Caco-2 (cell line): ENCODE data around the gene CHMP3. TPM values are rescaled to one million over a fixed set of nuclear protein-coding genes. Genes with fewer than 3 reads are reported as not detected.

Experiments used
- BruUV-seq: library from RNA; stranded (reverse); fragments of 400-500 nt; replicated peaks from 2 replicates; lab custom pipeline; 2021; lab: Mats Ljungman, UMichigan
- CTCF ChIA-PET: fragments of 300-600 bp; sonication (Branson Sonifier 250); formaldehyde crosslinking; loops from one replicate; lab custom pipeline; 2022; ENCODE audit warnings: antibody characterized with exemption; lab: Charles Lee
- POLR2A ChIA-PET: fragments of 300-600 bp; sonication (Branson Sonifier 250); formaldehyde crosslinking; loops from one replicate; lab custom pipeline; 2022; ENCODE audit warnings: antibody characterized with exemption; lab: Charles Lee
- DNase-seq, 2 experiments: peaks; one replicate each; pipeline versions ENCODE4 v3.0.0 to v3.0.0-alpha.2; 2020 to 2022
- H3K27me3 ChIP-seq: replicated peaks from 2 replicates; pipeline ENCODE4 v1.6.0; 2011; ENCODE audit warnings: low read length; ENCODE audit not compliant: control insufficient read depth, insufficient read depth
- H3K36me3 ChIP-seq: 2 replicates; pipeline ENCODE4 v1.5.1; 2011; ENCODE audit warnings: low read length; ENCODE audit not compliant: control insufficient read depth, insufficient read depth
- H3K4me1 ChIP-seq: fragments of 250-450 bp; sonication (Bioruptor Pico); 2 replicates; pipeline ENCODE4 v1.5.1; 2020; ENCODE audit warnings: mild to moderate bottlenecking
- H3K4me3 ChIP-seq: 2 replicates; pipeline ENCODE4 v1.5.1; 2011; ENCODE audit warnings: low read depth, mild to moderate bottlenecking, control low read depth, low read length
- H3K9me3 ChIP-seq: fragments of 250-450 bp; sonication (Bioruptor Pico); 2 replicates; pipeline ENCODE4 v1.5.1; 2020; ENCODE audit warnings: mild to moderate bottlenecking, moderate library complexity
- H3K27ac Mint-ChIP-seq: one replicate; pipeline ENCODE4 v1.8.0; 2022; ENCODE audit warnings: mixed read lengths; ENCODE audit not compliant: unreplicated experiment
- H3K27me3 Mint-ChIP-seq: one replicate; pipeline ENCODE4 v1.8.0; 2022; ENCODE audit warnings: mixed read lengths; ENCODE audit not compliant: insufficient read depth, unreplicated experiment
- H3K36me3 Mint-ChIP-seq: one replicate; pipeline ENCODE4 v1.8.0; 2022; ENCODE audit warnings: mild to moderate bottlenecking, mixed read lengths; ENCODE audit not compliant: insufficient read depth, unreplicated experiment
- H3K4me1 Mint-ChIP-seq: one replicate; pipeline ENCODE4 v1.8.0; 2022; ENCODE audit warnings: low read depth, mixed read lengths; ENCODE audit not compliant: unreplicated experiment
- H3K4me3 Mint-ChIP-seq: one replicate; pipeline ENCODE4 v1.8.0; 2022; ENCODE audit warnings: mild to moderate bottlenecking, moderate library complexity, mixed read lengths; ENCODE audit not compliant: unreplicated experiment
- H3K9me3 Mint-ChIP-seq: one replicate; pipeline ENCODE4 v1.8.0; 2022; ENCODE audit warnings: mixed read lengths; ENCODE audit not compliant: unreplicated experiment
- intact Hi-C: fragments of 100-400 bp; cut with micrococcal nuclease; formaldehyde crosslinking; loops from one replicate; pipeline ENCODE4 v1.10.0; 2022; ENCODE audit not compliant: unreplicated experiment
- total RNA-seq: library from RNA; stranded (reverse); gene quantifications from 2 replicates; pipeline ENCODE4 v1.2.3, GENCODE V29; 2022
- TF ChIP-seq, protein P1 (sequence below), 2 experiments: fragments of 200-600 bp in 1 of 2; IDR thresholded peaks; 1 replicate in 1 of 2; 2 replicates in 1 of 2; pipeline versions ENCODE4 v1.5.1 to v1.8.0; 2011 to 2022; ENCODE audit warnings: antibody characterized with exemption in 1 of 2, control low read depth in 1 of 2, inconsistent platforms in 1 of 2, low read depth in 1 of 2, low read length in 1 of 2, mild to moderate bottlenecking in 1 of 2, moderate library complexity in 1 of 2; ENCODE audit not compliant: insufficient read depth in 1 of 2, severe bottlenecking in 1 of 2, unreplicated experiment in 1 of 2

CHMP3 gene
- total RNA-seq, 1 experiment from 2014 or later, result 93.5 TPM

DNA sequence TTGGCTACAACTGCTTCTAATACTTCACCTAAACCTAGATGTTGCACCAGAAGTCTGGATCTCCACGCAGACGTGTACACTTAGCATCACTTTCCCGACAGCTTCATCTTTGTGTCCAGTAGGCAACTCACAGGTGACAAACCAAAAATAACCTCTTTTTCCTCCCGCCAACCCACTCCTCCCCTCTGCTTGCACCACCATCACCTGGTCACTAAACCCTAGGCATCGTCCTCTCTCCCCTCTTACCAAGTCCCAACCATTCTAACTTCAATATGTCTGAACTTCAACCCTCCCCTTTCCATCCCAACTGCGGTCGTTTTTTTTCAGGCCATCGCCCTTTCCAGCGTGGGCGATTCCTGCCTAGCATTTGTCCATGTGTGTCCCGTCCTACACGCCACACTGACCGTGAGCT is 413 bp upstream of the CHMP3 start:
- POLR2A ChIA-PET, result interaction anchor here (2.1 kb wide), 1 partner anchor 123 kb away, joined by 6 read pairs; the partner anchor contains the start of gene KDM3A
- H3K4me3 Mint-ChIP-seq, result peak overlapping the region; percentile 97
- CTCF ChIA-PET, result no interaction called here

DNA sequence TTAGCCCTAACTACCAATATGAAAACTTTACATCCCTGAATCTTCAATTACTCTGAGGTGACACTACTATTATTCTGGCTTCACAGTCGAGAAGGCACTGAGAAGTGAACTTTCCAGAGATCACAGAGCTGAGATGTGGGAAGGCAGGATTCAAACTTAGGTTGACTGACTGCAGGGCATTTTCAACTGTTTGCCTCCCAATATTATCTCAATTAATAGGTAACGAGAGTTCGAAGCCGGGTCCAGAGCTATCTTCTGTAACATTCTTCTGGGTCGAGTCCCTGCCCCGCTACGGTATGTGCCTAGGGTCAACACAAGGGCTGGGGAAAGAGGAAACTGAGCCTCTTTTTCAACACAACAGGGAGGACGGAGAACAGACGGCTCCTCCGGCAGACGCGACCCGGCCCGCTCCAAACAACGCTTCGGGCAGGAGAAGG is 740 bp downstream of the CHMP3 start:
- H3K9me3 Mint-ChIP-seq, result peaks cover 9% of the 10 kb centered on the region
- H3K4me3 Mint-ChIP-seq, result peak overlapping the region; percentile 97
- Histone ChIP-seq H3K36me3 (peaks cover 2% of the 10 kb centered on the region; the same call in 1 of the 2 replicates), H3K4me3 (peak overlapping the region; percentile 81), H3K27me3 (no peaks in the 10 kb centered on the region), H3K9me3 (peaks cover 6% of the 10 kb centered on the region; the same call in 1 of the 2 replicates), H3K4me1 (peaks cover 13% of the 10 kb centered on the region)
- no peaks in the 10 kb centered on the region for H3K27me3 Mint-ChIP-seq
- no peak for DNase-seq
- no TSS peak for BruUV-seq
- peaks cover 26% of the 10 kb centered on the region for H3K36me3 Mint-ChIP-seq
- TF ChIP-seq, protein P1, sequence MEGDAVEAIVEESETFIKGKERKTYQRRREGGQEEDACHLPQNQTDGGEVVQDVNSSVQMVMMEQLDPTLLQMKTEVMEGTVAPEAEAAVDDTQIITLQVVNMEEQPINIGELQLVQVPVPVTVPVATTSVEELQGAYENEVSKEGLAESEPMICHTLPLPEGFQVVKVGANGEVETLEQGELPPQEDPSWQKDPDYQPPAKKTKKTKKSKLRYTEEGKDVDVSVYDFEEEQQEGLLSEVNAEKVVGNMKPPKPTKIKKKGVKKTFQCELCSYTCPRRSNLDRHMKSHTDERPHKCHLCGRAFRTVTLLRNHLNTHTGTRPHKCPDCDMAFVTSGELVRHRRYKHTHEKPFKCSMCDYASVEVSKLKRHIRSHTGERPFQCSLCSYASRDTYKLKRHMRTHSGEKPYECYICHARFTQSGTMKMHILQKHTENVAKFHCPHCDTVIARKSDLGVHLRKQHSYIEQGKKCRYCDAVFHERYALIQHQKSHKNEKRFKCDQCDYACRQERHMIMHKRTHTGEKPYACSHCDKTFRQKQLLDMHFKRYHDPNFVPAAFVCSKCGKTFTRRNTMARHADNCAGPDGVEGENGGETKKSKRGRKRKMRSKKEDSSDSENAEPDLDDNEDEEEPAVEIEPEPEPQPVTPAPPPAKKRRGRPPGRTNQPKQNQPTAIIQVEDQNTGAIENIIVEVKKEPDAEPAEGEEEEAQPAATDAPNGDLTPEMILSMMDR (IDR thresholded peaks at IDR 0.05; ENCODE audit: insufficient read depth in 1 of 2, low read depth in 1 of 2, low read length in 1 of 2, severe bottlenecking in 1 of 2, unreplicated experiment in 1 of 2), result no peak
- ChIA-PET POLR2A (interaction anchor here (0.9 to 2.1 kb wide), 2 partner anchors 54 to 121 kb away, joined by 3 to 6 read pairs; partner anchors contain the start of gene KDM3A), CTCF (no interaction called here)
- H3K4me1 Mint-ChIP-seq, result peaks cover 16% of the 10 kb centered on the region
- peak overlapping the region; percentile 98 for H3K27ac Mint-ChIP-seq
- intact Hi-C loops, result loop anchor here (2.0 to 5.0 kb wide), 2 partner anchors 60 to 110 kb away; partner anchors contain the start of gene RNF103

More for the DNA sequence above, 413 bp upstream of the CHMP3 start:
- no peaks in the 10 kb centered on the region for H3K9me3 ChIP-seq
- H3K4me1 ChIP-seq, result peaks cover 13% of the 10 kb centered on the region
- intact Hi-C loops, result loop anchor here (1.0 to 5.0 kb wide), 3 partner anchors 59 to 122 kb away; partner anchors contain the start of genes KDM3A and RNF103
- Mint-ChIP-seq H3K27me3 (no peaks in the 10 kb centered on the region), H3K9me3 (peaks cover 9% of the 10 kb centered on the region), H3K36me3 (peaks cover 26% of the 10 kb centered on the region), H3K27ac (peak overlapping the region; percentile 98), H3K4me1 (peaks cover 16% of the 10 kb centered on the region)
- DNase-seq, result no peak
- H3K4me3 ChIP-seq, result peak overlapping the region; percentile 81
- H3K27me3 ChIP-seq, result no peaks in the 10 kb centered on the region
- TF ChIP-seq, protein P1 (IDR thresholded peaks at IDR 0.05; ENCODE audit: insufficient read depth in 1 of 2, low read depth in 1 of 2, low read length in 1 of 2, severe bottlenecking in 1 of 2, unreplicated experiment in 1 of 2), result no peak
- H3K36me3 ChIP-seq, result peaks cover 2% of the 10 kb centered on the region; the same call in 1 of the 2 replicates
- TSS peak; percentile 98 for BruUV-seq

DNA sequence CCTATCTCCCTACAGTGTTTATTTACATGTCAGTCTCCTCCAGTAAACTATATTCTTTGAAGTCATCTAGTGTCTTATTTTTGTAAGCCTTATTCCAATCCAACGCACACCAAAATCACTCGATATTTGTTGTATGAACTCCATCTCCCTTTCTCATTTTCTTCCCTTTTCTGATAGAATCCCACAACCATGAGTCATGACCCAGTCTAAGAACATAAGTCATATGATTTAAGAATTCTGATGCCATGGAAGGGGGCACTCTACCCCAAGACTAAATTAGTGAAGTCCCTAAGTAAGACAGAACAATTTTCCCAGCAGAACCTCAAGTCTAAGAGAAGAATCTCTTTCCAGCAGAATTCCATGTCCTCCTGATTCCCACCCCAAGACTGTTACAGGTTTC is 5.4 kb downstream of the CHMP3 start:
- Mint-ChIP-seq H3K4me1 (peaks cover 8% of the 10 kb centered on the region), H3K36me3 (peaks cover 21% of the 10 kb centered on the region), H3K4me3 (no peak overlapping the region), H3K9me3 (no peaks in the 10 kb centered on the region), H3K27me3 (no peaks in the 10 kb centered on the region), H3K27ac (no peak overlapping the region)
- CTCF ChIA-PET, result no interaction called here
- Histone ChIP-seq H3K4me1 (peaks cover 21% of the 10 kb centered on the region), H3K4me3 (no peak overlapping the region), H3K9me3 (peaks cover 9% of the 10 kb centered on the region), H3K27me3 (no peaks in the 10 kb centered on the region), H3K36me3 (peaks cover 2% of the 10 kb centered on the region; the same call in 1 of the 2 replicates)
- TF ChIP-seq, protein P1 (IDR thresholded peaks at IDR 0.05; ENCODE audit: insufficient read depth in 1 of 2, low read depth in 1 of 2, low read length in 1 of 2, severe bottlenecking in 1 of 2, unreplicated experiment in 1 of 2), result no peak
- intact Hi-C loops, result no loop called here
- no TSS peak for BruUV-seq
- POLR2A ChIA-PET, result no interaction called here
- DNase-seq, result no peak
